DMS53 treated with DMSO at 0.1 percent for 48 hours (cell line): Measurements from ENCODE around the gene TUB.
A peak's percentile ranks its signal among the peaks of the same experiment; 100 is the strongest.

ENCODE experiments used
- DNase-seq: peaks from one replicate; lab custom pipeline; 2025; ENCODE audit not compliant: unreplicated experiment; lab: John Stamatoyannopoulos, UW

Gene TUB, protein sequence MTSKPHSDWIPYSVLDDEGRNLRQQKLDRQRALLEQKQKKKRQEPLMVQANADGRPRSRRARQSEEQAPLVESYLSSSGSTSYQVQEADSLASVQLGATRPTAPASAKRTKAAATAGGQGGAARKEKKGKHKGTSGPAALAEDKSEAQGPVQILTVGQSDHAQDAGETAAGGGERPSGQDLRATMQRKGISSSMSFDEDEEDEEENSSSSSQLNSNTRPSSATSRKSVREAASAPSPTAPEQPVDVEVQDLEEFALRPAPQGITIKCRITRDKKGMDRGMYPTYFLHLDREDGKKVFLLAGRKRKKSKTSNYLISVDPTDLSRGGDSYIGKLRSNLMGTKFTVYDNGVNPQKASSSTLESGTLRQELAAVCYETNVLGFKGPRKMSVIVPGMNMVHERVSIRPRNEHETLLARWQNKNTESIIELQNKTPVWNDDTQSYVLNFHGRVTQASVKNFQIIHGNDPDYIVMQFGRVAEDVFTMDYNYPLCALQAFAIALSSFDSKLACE

DNA sequence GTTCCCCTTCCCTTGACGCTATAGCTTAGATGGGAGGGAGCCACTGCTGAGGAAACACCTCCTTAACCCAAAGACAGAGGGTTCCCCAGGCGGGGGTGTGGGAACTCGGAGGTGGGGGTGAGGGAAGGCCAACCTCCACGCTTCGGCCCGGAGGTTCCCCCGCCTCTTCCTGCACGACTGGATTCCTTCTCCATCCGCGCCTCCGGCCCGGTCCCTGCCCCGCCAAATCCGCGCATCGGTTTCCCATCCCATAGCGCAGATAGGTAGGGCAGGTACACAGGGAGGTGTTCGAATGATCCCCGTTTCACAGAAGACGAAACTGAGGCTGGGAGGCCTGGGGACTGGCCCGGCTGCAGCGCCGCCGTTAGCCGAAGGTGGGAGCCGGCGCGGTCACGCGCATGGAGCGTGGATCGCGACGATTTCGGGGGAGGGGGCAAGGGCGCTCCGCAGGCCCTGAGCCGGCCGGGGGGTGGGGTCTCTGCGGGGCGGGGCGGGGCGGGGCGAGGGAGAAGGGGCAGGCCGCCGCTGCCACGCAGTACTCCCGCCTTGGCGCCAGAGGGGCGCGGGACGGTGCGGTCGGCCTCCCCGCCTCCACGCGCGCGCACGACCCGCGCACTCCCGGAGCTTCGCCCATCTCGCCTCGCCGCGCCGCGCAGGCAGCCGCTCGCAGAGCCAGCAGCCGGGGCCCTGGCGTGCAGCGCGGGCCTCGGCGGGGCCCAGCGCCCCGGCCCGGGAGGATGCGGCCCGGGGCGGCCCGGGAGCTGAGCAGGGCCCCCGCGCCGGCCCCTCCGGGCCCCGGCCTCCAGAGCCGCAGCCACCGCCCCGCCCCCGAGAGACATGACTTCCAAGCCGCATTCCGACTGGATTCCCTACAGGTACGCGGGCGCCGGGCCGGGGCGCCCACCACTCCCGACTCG, at the start of gene TUB:
TUB (plus strand) TSS at position 538 of the 917 bp plus-strand sequence; CDS start at position 838, 300 bp downstream.
- DNase-seq = no peak

DNA sequence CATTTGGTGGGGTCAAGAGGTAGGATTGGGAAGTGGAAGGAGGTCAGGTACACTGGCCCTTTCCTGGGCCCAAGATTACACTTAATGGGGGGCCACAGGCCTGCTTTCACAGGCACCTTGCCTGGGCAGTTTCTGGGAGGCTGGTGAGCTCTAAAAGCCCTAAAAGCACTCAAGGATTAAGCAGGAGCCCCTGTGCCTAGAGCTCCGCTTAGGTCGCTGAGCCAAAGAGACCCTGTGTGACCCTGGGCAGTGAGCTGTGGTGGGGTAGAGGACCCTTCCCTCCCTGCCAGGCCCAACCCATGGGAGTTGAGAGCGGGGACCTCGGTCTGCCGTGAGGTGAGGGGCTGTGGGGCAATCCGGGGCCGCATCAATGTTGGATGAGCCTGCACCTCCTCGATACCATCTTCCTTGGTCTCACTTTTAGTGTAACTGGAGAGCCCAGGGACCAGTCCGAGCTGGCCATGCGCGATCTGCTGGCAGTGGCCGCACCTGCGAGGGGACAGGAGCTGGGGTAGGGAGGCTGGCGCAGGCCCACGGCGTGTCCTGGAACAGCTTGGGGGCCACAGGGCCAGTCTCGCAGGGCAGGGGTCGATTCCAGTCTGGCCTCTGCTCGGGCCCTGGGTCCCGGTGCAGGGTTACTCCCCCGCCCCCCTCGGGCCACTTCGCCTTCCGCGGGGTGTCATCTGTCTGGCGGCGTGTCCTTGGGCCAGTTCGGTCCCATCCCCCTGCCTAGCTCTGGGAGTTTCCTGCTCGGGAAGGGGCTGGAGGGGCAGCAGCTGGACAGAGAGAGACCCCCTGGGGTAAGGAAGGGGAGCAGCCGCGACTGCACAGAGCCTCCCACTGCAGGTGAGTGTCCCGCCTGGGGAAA, 49.5 kb upstream of the TUB start:
- DNase-seq = no peak

DNA sequence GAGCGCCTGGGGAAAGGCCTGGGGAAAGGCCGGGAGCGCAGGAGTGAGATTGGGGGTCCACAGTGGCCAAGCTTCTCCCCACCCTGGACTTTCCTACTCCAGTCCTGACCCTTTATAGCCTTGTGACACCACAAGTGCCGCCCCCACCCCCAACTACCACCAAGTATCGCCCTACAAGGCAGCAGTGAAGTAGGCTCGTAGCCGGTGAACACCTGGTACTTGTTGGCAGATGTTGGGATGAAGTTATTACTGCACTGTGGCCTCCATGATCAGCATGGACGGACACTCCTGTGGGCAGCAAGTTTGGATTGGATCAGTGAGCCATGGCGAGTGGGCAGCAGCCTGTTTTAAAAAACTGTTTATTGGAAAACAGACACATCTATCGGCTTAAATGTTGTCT, 48.9 kb upstream of the TUB start:
- no peak for DNase-seq

DNA sequence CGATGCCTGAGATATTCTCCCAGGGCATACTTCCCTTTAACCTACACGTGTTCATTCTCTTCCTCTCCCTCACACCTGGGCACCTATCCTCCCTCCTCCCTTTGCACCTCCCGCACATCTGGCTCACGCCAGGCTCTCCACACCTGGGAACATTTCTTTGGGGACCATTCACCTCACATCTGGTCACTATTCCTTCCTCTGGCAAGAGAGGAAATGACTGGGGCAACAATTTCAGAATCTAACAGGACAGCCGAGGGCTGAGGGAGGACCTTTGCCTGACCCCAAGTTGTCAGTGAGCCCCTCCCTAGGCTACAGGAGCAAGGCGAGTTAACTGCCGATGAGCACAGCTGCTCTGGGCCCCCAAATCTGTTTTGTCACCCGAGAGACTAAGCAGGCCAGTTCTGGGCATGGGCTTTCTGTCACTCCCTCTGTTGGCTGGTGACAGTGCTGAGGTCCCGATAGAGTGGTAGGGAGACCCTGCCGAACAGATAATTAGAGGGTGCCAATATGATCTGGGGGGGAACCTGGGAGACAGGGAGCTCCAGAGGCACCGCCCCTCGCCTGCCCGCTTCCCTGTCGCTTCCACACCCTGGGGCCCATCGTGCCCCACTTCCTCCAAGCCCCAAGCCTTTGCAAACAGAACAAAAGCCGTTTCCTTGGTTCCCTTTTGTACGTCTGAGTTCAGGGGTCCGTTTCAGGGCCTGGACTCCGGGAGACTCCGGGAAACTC, 48.3 kb upstream of the TUB start:
- DNase-seq = no peak

DNA sequence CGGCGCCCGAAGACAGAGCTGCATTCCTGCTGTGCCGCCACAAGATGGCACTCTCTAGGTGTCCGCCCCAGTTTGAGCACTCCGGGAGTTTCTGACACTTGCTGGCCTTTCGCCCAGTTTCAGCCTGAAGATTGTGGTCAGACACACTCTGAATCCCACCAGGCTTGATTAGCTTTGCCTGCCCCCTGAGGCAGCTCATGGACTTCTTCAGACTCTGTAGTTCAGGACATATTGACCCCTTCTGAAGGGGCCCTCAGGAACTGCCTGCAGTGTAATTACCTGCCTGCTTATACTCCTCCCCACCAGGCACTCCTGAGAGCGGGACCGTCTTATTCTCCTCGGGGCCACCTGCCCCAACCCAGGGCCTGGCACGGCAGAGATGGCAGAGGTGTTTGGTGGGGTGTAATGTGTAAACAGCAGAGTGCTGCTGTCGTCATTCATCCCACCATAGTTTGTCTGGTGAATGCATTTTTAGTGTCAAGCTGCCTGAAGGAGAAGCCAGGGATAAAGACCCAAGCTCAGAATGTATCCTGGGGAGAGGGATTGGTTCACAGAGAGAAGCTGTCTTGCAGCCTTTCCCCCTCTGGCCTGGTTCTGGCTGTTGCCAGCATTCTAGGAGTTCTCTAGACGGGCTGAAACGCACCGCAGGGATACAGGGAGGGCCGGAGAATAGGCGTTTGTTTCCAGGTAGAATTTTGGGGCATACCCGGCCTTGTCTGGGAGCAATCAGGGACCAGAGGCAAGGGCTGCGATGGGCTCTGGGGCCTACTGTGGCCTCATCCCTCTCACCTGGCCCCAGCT, 47.5 kb upstream of the TUB start:
- peak; percentile 62 for DNase-seq

DNA sequence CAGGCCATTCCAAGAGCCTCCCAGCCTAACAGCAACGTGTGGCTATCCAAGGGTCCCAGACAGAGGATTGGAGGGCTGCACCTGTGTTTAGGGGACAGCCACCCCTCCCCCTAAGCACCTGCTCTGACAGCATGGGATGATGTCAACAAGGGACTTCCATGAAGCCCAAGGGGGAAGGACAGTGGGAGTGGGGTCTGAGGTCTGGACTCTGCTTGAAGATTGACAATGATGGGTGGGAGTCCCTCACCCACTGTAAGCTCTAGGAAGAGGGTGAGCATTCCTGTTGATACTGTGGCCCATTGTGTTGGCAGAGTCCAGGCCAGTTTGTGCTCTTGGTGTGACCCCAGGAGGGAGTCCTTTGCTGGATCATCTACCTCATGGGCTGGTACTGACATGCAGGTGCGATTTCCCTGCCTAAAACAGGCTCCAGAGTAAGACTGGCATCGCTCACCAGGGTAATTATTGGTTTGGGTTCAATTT, 46.9 kb upstream of the TUB start:
- no peak for DNase-seq

DNA sequence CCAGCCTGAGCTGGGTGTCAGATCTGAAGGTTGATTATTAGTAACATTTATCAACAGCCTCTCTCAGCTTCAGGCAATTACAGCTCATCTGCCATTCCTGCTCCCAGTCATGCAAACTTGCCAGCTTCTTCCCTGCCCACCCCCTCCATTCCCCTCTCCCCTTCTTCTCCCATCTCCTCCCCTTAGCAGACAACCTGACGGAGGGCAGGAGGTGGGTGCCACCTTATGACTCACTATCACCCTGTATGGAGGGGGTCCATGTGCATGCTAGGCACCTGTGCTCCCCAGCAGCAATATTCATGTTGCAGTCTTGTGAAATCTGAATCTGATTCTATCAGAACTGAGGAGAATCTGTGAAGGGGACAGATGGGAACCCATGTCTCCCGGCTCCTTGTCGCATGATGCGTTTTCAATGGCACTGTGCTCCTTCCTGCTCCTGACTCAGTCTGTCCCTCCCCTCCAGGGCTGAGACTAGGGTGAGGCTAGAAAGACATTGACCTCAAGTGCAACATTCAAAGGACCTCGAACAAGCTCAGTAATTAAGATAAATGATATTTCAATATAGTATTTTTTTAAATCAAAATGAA, 46.3 kb upstream of the TUB start:
- DNase-seq = no peak

DNA sequence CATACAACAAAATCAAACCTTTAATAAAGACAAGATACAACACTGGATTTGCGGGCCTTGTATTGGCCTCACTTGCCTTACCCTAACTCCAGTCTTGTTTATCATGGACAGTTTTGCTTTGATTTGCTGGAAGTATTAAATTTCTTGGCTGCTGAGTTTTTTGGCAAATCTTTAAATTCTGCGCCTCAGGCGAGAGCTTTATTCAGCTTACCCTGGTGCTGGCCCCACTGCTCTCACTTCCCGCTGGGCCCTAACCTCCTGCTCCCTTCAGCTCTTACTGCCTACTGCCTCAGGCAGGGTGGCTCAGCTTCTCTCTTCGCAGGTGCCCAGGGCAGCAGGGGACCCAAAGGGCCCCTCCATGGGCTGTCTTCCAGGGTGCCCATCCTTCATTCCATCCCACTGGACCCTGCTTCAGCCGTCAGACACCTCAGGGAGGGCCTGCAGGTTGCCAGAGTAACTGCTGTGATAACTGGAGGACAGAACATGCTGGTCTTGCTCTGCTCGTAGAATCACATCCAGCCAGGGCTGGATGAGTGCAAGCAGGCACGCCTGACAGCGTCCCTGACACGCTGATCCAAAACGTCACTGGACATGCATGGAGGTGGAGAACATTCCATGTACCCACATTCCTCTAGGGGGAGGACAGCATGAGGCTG, 45.7 kb upstream of the TUB start:
- DNase-seq = no peak

DNA sequence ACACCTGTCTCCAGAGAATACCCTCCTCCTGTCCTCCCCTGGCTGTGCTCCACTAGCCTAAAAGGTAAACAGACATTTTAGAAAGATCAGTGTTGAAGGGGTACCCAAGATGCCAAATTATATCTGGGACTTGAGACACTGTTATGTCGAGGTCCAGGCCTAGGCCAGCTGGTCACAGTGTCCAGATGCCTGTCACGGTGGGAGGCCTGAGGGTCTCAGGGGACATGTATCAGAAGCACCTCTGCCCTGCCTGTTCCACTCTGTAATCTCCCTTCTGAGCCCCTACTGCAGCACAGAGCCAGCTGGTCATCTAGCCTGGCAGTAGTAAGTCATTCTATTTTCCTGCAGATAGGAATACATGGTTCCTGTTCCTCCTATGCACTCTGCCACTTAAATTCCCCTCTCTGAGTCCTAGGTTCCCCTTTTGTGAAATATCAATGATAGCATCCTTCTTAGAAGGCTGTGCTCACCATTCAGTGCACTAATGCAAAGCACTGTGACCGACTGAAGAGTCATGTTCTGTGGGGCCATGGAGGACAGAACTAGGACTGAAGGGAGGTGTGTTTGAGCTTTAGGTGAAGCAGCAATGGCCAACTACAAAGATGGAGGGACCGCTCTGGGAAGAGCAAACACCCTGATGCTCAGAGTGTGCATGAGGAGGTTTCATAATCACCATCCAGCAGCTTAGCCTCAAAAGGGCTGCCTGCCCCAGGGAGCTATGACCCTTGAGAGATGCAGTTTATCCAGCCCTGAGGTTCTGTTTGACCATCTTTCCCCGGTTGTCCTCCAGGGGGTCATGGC, 44.8 kb upstream of the TUB start:
- DNase-seq = no peak

DNA sequence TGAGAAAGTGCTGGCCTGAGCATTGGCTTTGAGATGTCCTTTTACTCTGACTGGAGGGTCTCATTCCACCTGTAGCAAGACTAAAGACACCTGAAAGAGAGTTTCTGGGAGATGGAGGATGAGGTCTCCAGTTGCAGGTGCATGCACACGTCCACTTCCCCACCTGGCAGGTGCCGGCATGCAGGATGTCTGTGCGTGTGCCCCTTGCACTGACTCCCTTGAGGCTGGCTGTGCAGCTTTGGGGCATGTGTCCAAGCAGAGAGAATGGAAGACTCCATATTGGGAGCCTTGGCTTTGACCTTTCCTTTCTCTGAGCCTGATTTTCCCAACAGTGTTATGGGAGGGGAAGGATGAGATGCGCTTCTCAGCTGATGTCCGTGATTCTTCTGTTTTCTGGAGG, 44.0 kb upstream of the TUB start:
- DNase-seq = no peak

DNA sequence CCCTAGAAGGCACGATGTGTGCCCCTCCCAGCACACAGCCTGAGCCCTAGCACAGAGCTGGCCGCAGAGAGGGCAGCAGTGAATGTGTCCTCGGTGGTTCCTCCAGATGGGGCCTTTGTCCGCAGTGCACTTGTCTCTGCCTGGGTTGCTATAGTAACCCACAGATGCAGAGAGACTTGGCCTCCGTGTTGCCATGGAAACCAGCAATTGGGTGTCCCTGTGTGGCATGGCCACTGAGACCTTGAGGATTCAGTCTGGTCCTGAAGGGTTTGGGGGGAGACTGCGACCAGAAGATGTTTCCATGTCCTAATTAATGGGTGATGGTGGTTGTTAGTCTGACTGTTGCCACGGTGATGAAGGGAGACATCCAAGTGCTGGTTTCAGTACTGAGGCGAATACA, 42.6 kb upstream of the TUB start:
- DNase-seq = no peak

DNA sequence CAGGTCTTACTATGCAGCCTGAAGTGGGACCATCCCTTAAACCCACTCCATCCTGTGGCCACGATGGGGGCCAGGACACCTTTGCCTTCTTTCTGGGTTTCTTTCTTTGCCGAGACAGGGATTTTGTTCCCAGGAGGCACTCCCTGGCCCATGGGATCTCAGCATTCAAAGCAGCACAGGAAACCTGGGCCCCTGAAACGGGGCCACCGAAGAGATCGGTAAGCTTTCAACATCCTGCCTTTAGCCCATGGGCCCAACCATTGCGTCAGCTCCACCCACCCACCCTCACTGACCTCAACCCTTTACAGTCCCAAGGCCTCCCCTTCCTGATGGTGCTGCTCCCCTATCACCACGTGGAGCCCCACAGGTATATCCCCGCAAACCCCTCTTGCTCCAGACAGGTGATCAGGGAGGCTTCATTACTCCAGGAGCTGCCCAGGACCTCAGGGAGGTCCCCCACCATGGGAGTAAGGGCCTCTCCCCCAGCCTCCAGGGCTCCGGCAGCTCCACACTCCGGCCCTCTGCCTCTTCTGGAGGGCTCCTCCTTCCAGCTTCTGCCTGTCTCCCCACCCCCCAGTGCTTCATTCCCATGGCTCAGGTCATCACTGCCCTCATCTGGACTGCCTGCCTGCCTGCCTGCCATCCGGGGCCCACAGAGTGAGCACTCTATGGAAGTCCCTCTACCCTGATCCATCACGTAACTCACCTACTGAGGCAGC, 42.0 kb upstream of the TUB start:
- DNase-seq = no peak

DNA sequence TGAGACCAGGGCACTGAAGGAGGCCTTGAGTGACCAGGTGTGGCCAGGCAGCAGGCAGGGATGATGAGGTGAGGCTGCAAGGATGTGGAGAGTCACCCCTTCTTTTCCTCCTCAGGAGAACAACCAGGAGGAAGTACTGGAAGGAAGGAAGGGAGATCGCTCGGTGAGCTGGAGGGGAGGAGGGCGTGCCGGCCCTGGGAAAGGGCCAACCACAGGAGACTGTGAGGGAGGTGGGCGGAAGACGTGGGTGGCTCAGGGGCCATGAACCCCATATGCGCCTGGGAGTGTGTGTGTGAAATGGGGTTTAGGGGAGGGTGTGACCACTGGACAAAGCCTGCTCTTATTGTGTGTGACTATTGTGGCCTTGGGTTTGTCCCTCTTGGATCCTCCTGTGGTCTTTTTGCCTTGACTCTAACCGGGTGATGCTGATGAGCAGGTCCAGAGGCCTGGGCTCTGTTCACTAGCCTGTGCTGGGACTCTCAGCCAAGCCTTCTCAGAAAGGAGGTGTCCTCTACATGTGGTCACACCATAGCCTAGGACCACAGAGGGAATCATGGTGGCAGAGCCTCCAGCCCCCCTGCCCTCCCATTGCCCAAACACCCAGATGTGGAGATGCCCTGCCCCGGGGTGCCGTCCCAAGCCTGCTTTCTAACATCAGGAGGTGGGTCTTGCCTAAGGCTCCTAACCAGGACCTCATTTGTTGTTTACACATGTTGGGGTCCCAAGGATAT, 41.3 kb upstream of the TUB start:
- no peak for DNase-seq

DNA sequence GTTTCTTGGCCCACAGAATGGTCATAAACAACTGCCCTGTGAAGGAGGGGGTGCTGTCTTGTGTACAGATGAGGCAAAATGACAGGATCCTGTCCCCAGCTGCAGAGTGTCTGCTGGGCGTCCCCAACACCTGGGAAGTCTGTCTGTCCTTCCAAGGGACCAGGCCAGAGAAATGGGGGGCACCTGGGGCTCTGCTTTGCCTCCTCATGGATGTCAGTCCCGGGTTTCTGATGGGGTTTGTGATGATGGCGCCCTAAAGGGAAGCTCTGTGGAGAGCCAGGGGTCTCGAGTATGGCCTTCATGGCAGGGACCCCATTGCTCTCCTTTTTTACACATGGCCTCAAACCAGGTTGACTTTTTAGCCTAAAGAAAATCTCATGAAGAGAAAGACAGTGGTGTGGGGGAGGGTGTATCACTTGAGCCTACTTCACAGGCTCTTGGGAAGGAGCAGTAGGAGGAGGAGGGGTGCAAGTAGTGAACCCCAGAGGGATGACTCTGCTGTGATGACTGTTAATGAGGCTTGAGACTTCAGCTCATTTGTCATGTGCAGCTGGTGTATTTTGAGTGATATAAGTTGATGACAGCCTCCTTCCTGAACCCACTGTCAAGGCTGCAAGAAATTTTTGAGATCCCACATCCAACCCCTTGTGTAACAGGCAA, 40.6 kb upstream of the TUB start:
- DNase-seq = no peak

DNA sequence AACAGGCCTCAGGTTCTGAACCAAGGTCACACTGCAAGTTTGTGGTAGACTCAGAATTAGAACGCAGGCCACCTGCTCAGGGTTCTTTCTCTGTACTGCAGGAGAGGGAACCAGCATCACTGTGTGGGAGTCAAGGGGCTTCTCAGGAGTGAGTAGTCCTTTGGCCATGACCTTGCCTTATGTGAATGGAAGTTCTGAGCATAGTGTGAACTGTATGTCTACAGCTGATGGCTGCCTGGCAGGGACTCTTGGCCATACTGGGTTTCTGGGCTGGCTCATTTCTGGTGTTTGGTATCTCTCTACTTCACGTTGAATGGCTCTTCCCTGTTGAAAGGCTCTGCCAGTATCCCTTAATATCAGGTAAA, 40.1 kb upstream of the TUB start:
- no peak for DNase-seq

DNA sequence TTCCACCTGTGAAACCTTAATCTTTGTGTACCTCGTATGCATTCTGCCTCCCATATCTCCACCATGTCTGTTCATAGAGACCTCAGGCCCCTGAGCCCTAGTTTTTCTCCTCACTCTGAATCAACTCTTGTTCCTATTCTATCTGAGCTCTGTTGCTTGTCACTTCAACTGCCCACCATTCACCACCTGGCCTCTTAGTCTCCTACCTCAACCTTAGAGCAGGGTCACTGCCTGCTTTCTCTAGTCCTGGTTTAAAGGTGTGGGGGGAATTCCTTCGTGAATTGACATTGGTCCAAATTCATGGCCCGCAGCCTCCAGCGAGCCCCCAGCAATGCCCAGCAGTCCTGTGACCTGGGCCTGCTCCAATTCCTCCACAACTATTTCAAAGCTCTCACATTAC, 39.4 kb upstream of the TUB start:
- no peak for DNase-seq
